Esophagus squamous epithelium (tissue), 4 donors: Measurements from ENCODE around the gene TP53I11.

Source experiments
- POLR2A ChIP-seq, 4 donors: fragments of 450-650 bp; IDR thresholded peaks; one replicate each; pipeline ENCODE4 v1.6.1; 2017; ENCODE audit warnings: antibody characterized with exemption in 4 of 4, mild to moderate bottlenecking in 4 of 4, moderate library complexity in 3 of 4
- TF ChIP-seq, protein P1 (sequence below), 6 experiments: fragments of 450-650 bp in 4 of 6; fragments of 200-600 bp in 2 of 6; sonication (generic) in 2 of 6; IDR thresholded peaks; one replicate each; pipeline ENCODE4 v1.5.1; 2016 to 2019; ENCODE audit warnings: antibody characterized with exemption in 6 of 6, mild to moderate bottlenecking in 4 of 6, moderate library complexity in 4 of 6

DNA sequence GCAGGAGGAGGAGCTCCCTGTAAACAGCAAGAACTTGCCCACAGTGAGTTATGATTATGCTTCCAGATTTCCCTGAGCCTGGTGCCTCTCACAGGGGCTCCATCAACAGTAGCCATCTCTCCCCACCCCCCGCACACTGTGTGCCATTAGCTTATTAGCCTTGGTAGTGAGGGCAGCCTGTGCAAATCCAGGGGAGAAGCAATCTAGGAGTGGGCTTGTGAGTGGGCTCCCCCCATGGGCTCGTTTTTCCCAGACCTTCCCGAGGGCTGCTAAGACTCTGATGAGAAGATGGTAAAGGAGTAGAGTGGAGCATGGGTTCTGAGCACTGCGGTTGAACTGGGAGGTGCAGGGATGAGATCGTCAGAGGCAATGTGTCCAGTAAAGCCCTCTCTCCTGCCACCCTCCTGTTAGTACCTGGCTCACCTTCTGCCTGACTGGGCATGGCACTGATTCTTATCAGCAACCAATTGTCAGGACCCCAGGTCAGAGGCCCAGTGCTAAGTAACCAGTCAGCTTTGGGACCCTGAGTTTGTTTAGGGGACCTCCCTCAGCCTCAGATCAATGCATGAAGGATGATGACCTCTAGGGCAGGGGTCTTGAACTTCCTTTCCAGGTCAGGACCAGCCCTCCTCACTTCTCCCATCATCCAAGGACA, 38.4 kb upstream of the TP53I11 start:
- TF ChIP-seq, protein P1, sequence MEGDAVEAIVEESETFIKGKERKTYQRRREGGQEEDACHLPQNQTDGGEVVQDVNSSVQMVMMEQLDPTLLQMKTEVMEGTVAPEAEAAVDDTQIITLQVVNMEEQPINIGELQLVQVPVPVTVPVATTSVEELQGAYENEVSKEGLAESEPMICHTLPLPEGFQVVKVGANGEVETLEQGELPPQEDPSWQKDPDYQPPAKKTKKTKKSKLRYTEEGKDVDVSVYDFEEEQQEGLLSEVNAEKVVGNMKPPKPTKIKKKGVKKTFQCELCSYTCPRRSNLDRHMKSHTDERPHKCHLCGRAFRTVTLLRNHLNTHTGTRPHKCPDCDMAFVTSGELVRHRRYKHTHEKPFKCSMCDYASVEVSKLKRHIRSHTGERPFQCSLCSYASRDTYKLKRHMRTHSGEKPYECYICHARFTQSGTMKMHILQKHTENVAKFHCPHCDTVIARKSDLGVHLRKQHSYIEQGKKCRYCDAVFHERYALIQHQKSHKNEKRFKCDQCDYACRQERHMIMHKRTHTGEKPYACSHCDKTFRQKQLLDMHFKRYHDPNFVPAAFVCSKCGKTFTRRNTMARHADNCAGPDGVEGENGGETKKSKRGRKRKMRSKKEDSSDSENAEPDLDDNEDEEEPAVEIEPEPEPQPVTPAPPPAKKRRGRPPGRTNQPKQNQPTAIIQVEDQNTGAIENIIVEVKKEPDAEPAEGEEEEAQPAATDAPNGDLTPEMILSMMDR (IDR thresholded peaks at IDR 0.05) = no peak
- TF ChIP-seq POLR2A (IDR thresholded peaks at IDR 0.05) = no peak
